Central memory CD8-positive, alpha-beta T cell (primary cell): ENCODE measurements around the gene NLRP9.
"Not testable (repeated sequence)": the region's sequence is repeated elsewhere in the genome, so short reads cannot be mapped to it uniquely, and the experiment has no call there.

Experiments used
- ATAC-seq: fragments of 150-1000 bp; cut with Tn5 transposase; replicated peaks from 2 replicates; pipeline ENCODE4 v1.10.0; 2022; ENCODE audit warnings: mild to moderate bottlenecking, moderate FRiP score, moderate number of reproducible peaks; ENCODE audit not compliant: poor library complexity, severe bottlenecking; ENCODE audit errors: extremely low read depth
- DNase-seq, 2 donors: peaks; one replicate each; pipeline ENCODE4 v3.0.0; 2021; ENCODE audit warnings: low spot score in 2 of 2
- H3K27ac Mint-ChIP-seq: one replicate; pipeline ENCODE4 v1.8.0; 2022; ENCODE audit warnings: low read depth, mild to moderate bottlenecking, moderate library complexity, mixed read lengths
- H3K27me3 Mint-ChIP-seq: one replicate; pipeline ENCODE4 v1.8.0; 2022; ENCODE audit warnings: mixed read lengths
- H3K36me3 Mint-ChIP-seq: one replicate; pipeline ENCODE4 v1.8.0; 2022; ENCODE audit warnings: mild to moderate bottlenecking, moderate library complexity, mixed read lengths; ENCODE audit not compliant: insufficient read depth
- H3K4me1 Mint-ChIP-seq: one replicate; pipeline ENCODE4 v1.8.0; 2022; ENCODE audit warnings: mixed read lengths
- H3K4me3 Mint-ChIP-seq: one replicate; pipeline ENCODE4 v1.8.0; 2022; ENCODE audit warnings: mild to moderate bottlenecking, moderate library complexity, mixed read lengths
- H3K9me3 Mint-ChIP-seq: one replicate; pipeline ENCODE4 v1.8.0; 2022; ENCODE audit warnings: mixed read lengths

NLRP9 gene

GRCh38 chr19:55720214-55720746 lies 17.9 kb downstream of the NLRP9 start:
- Mint-ChIP-seq H3K27me3 (peaks cover 84% of the 10 kb centered on the region), H3K4me1 (no peaks in the 10 kb centered on the region), H3K9me3 (peaks cover 12% of the 10 kb centered on the region)

DNA sequence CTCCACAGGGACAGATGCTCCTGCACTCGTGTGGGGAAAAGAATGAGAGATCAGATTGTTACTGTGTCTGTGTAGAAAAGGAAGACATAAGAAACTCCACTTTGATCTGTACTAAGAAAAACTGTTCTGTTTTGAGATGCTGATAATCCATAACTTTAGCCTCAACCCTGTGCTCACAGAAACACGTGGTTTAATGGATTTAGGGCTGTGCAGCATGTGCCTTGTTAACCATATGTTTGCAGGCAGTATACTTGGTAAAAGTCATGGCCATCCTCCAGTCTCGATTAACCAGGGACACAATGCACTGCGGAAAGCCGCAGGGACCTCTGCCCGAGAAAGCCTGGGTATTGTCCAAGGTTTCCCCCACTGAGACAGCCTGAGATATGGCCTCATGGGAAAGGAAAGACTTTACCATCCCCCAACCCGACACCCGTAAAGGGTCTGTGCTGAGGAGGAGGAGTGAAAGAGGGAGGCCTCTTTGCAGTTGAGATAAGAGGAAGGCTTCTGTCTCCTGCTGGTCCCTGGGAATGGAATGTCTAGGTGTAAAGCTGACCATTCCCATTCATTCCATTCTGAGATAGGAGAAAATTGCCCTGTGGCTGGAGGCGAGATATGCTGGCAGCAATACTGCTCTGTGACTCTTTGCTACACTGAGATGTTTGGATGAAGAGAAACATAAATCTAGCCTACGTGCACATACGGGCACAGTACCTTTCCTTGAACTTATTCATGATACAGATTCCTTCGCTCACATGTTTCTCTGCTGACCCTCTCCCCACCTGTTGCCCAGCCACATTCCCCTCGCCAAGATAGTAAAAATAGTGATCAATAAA lies 20.1 kb downstream of the NLRP9 start:
- not testable (repeated sequence) for H3K4me3 Mint-ChIP-seq, H3K4me1 Mint-ChIP-seq, DNase-seq, H3K36me3 Mint-ChIP-seq, ATAC-seq, H3K27ac Mint-ChIP-seq
- peaks cover 68% of the 10 kb centered on the region for H3K27me3 Mint-ChIP-seq
- peaks cover 12% of the 10 kb centered on the region for H3K9me3 Mint-ChIP-seq

More at GRCh38 chr19:55720214-55720746, 17.9 kb downstream of the NLRP9 start:
- DNase-seq, result no peak
- Mint-ChIP-seq H3K36me3 (peaks cover 1% of the 10 kb centered on the region), H3K4me3 (no peak overlapping the region), H3K27ac (no peak overlapping the region)
- no peak for ATAC-seq

DNA sequence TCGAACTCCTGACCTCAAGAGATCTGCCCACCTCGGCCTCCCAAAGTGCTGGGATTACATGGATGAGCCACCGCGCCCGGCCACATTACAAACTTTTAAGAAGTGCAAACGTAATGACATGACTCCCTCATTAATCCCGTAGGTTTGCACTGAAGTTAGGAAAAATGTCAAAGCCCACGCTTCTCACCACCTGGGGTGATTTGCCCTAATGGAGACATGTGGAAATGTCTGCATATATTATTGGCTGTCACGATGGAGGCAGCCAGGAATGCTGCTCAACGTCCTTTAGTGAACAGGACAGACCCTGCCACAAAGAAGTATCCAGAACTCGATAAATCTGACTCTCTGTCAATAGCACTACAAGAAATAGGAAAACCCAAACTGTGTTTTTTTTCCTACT lies 21.0 kb downstream of the NLRP9 start:
- Mint-ChIP-seq H3K27ac (no peak overlapping the region), H3K4me1 (peaks cover 6% of the 10 kb centered on the region), H3K9me3 (peaks cover 8% of the 10 kb centered on the region), H3K27me3 (peaks cover 62% of the 10 kb centered on the region), H3K4me3 (no peak overlapping the region), H3K36me3 (no peaks in the 10 kb centered on the region)
- ATAC-seq (no peak), DNase-seq (no peak)

GRCh38 chr19:55716531-55716930 lies 21.7 kb downstream of the NLRP9 start:
- H3K27ac Mint-ChIP-seq, result no peak overlapping the region
- ATAC-seq (no peak), DNase-seq (no peak)
- H3K36me3 Mint-ChIP-seq, result no peaks in the 10 kb centered on the region
- peaks cover under 1% of the 10 kb centered on the region for H3K9me3 Mint-ChIP-seq
- H3K4me3 Mint-ChIP-seq, result no peak overlapping the region
- H3K4me1 Mint-ChIP-seq, result peaks cover 6% of the 10 kb centered on the region
- peaks cover 59% of the 10 kb centered on the region for H3K27me3 Mint-ChIP-seq

GRCh38 chr19:55712804-55713631 lies 25.2 kb downstream of the NLRP9 start:
- Mint-ChIP-seq H3K27ac (no peak overlapping the region), H3K36me3 (no peaks in the 10 kb centered on the region), H3K4me1 (peaks cover 6% of the 10 kb centered on the region), H3K27me3 (peaks cover 24% of the 10 kb centered on the region), H3K4me3 (no peak overlapping the region), H3K9me3 (no peaks in the 10 kb centered on the region)
- DNase-seq (no peak), ATAC-seq (no peak)

GRCh38 chr19:55711719-55712118 lies 26.5 kb downstream of the NLRP9 start:
- Mint-ChIP-seq H3K4me1 (peaks cover 6% of the 10 kb centered on the region), H3K36me3 (no peaks in the 10 kb centered on the region), H3K9me3 (no peaks in the 10 kb centered on the region), H3K4me3 (no peak overlapping the region), H3K27ac (no peak overlapping the region), H3K27me3 (peaks cover 11% of the 10 kb centered on the region)
- ATAC-seq (no peak), DNase-seq (no peak)

DNA sequence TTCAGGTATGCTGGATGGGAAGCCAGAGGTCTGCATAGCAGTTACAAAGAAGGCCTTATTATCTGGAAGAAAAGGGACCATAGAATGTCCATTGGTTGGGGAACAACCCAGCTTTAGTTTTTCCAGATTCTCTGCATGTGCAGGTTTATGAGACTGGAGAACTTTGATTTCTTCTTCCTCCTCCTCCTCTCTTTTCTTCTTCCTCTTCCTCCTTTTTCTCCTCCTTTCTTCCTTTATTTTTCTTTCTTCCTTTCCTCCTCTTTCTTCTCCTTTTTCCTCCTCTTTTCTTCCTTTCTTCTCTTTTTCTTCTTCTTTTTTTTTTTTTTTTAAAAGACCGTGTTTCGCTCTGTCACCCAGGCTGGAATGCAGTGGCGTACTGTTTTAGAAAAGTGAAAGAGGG lies 32.2 kb downstream of the NLRP9 start:
- no peak for ATAC-seq
- H3K4me3 Mint-ChIP-seq, result no peak overlapping the region

DNA sequence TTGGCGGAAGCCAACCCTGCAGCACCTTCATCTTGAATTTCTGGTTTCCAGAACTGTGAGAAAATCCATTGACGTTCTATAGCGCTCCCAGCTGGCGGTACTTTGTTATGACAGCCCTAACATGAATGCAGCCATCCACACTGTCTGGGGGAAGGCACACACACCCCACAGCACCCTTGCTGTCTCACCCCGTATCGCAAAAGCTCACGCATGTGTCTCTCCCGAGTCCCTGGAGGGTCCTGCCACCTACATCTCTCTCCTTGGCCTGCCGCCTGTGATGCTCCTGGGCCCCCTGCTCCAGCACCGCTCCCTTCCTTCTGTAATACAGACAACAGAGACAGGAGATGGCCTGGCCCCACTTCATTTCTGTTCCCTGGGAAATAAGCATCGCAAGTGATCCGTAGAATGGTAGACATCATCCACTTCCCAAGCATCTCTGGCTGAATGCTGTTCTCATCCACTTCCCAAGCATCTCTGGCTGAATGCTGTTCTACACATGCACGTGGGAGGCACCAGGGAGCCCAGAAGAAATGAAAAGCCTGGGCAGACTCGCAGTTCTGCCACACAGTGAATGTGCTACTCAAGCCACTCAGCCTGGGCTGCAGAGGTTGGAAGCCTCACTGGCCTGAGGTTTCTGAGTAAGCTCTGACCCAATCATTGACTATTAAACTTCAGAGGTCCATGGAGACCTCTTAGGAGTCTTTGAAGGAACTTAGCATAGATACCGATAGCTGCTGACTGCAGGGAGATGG lies 33.5 kb downstream of the NLRP9 start:
- H3K4me1 Mint-ChIP-seq, result no peaks in the 10 kb centered on the region
- peaks cover 5% of the 10 kb centered on the region for H3K36me3 Mint-ChIP-seq
- ATAC-seq, result no peak
- H3K27me3 Mint-ChIP-seq, result no peaks in the 10 kb centered on the region
- no peak overlapping the region for H3K4me3 Mint-ChIP-seq
- H3K27ac Mint-ChIP-seq, result no peak overlapping the region
- no peak for DNase-seq
- H3K9me3 Mint-ChIP-seq, result no peaks in the 10 kb centered on the region

More for the DNA sequence above, 32.2 kb downstream of the NLRP9 start:
- Mint-ChIP-seq H3K36me3 (peaks cover 3% of the 10 kb centered on the region), H3K9me3 (no peaks in the 10 kb centered on the region), H3K27me3 (no peaks in the 10 kb centered on the region), H3K4me1 (no peaks in the 10 kb centered on the region), H3K27ac (no peak overlapping the region)
- DNase-seq, result no peak

GRCh38 chr19:55703790-55704215 lies 34.4 kb downstream of the NLRP9 start:
- Mint-ChIP-seq H3K27me3 (no peaks in the 10 kb centered on the region), H3K27ac (no peak overlapping the region), H3K4me1 (no peaks in the 10 kb centered on the region), H3K4me3 (no peak overlapping the region), H3K9me3 (no peaks in the 10 kb centered on the region), H3K36me3 (peaks cover 5% of the 10 kb centered on the region)
- ATAC-seq (no peak), DNase-seq (no peak)

DNA sequence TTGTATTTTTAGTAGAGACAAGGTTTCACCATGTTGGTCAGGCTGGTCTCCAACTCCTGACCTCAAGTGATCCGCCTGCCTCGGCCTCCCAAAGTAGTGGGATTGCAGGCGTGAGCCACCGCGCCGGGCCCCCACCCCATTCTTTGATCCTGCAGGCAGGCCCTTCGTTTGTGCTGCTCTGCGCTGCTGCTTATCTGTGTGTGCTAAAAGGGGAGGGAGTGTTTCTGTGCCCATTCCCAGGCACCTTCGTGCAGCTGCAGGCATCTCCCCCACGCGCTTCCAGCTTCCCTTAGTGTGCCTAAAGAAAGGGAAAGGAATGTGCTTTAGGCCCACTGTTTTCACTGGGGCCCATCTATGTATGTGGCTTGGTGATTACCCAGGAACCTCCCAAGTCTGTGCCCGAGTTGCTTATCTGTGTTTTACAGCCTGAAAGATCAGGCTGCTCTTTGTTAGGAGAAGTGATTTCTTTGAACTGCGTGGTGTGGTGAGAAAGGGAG lies 36.0 kb downstream of the NLRP9 start:
- no peaks in the 10 kb centered on the region for H3K4me1 Mint-ChIP-seq
- peaks cover 9% of the 10 kb centered on the region for H3K36me3 Mint-ChIP-seq
- no peaks in the 10 kb centered on the region for H3K27me3 Mint-ChIP-seq
- ATAC-seq (no peak), DNase-seq (no peak)
- H3K9me3 Mint-ChIP-seq, result no peaks in the 10 kb centered on the region
- no peak overlapping the region for H3K4me3 Mint-ChIP-seq
- H3K27ac Mint-ChIP-seq, result no peak overlapping the region

DNA sequence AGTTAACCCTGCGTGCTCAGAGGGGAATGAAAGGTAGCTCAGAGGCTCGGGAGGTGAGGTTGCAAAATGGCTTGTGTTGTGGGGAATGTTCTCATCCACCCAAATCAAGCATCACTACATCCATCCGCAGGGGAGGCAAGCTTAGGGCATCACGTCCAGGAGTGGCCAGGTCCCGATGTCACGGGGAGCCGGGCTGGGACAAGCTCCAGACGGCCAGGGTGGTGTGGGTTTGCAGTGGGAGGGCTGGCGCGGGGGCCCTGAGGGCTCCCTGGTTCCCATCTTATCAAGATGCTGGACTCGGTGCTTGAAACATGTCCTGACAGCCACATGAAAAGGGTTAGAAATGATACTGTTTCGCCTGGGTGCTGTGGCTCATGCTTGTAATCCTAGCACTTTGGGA lies 37.4 kb downstream of the NLRP9 start:
- peaks cover 14% of the 10 kb centered on the region for H3K36me3 Mint-ChIP-seq
- H3K9me3 Mint-ChIP-seq, result no peaks in the 10 kb centered on the region
- ATAC-seq (no peak), DNase-seq (no peak)
- no peaks in the 10 kb centered on the region for H3K27me3 Mint-ChIP-seq
- H3K4me3 Mint-ChIP-seq, result no peak overlapping the region
- H3K27ac Mint-ChIP-seq, result no peak overlapping the region
- no peaks in the 10 kb centered on the region for H3K4me1 Mint-ChIP-seq

- Mint-ChIP-seq H3K9me3 (no peaks in the 10 kb centered on the region), H3K4me1 (no peaks in the 10 kb centered on the region), H3K27ac (no peak overlapping the region), H3K27me3 (no peaks in the 10 kb centered on the region), H3K36me3 (peaks cover 18% of the 10 kb centered on the region), H3K4me3 (no peak overlapping the region)
- DNase-seq, result no peak
- ATAC-seq, result no peak
Measured at GRCh38 chr19:55699221-55699620, 39.0 kb downstream of the NLRP9 start.
